Suprapubic skin (tissue), 3 donors: Measurements from ENCODE around the gene C1orf87.

Experiments
- POLR2A ChIP-seq, 2 donors: fragments of 450-650 bp; IDR thresholded peaks; one replicate each; pipeline ENCODE4 v1.6.1; 2017; ENCODE audit warnings: antibody characterized with exemption in 2 of 2, mild to moderate bottlenecking in 2 of 2, moderate library complexity in 2 of 2
- TF ChIP-seq, protein P1 (sequence below), 2 donors: fragments of 200-600 bp in 1 of 2; fragments of 450-650 bp in 1 of 2; sonication (generic) in 1 of 2; IDR thresholded peaks; one replicate each; pipeline ENCODE4 v1.5.1; 2016 to 2019; ENCODE audit warnings: antibody characterized with exemption in 2 of 2, mild to moderate bottlenecking in 1 of 2, moderate library complexity in 1 of 2

DNA sequence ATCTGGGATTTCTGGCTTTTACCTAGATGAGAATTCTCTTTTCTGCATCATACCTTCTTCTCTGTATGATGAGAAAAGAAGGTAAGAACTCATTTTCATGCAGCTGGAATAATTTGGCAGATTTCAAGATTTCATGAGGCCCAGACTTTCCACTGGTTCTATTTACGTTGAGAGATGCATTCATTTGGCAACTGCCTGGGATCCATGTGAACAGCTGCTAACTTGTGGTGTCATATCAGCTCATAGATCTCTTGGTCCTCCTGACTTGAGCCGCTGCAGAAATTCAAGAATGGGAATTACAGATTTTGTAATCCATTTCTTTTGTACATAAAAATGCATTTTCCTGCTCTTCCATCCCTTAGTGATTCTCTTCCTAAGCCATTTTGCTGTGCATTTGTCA is 17.1 kb upstream of the C1orf87 start:
- TF ChIP-seq, protein P1, sequence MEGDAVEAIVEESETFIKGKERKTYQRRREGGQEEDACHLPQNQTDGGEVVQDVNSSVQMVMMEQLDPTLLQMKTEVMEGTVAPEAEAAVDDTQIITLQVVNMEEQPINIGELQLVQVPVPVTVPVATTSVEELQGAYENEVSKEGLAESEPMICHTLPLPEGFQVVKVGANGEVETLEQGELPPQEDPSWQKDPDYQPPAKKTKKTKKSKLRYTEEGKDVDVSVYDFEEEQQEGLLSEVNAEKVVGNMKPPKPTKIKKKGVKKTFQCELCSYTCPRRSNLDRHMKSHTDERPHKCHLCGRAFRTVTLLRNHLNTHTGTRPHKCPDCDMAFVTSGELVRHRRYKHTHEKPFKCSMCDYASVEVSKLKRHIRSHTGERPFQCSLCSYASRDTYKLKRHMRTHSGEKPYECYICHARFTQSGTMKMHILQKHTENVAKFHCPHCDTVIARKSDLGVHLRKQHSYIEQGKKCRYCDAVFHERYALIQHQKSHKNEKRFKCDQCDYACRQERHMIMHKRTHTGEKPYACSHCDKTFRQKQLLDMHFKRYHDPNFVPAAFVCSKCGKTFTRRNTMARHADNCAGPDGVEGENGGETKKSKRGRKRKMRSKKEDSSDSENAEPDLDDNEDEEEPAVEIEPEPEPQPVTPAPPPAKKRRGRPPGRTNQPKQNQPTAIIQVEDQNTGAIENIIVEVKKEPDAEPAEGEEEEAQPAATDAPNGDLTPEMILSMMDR (IDR thresholded peaks at IDR 0.05): no peak
- TF ChIP-seq POLR2A (IDR thresholded peaks at IDR 0.05): no peak
